T-helper 22 cell (primary cell): ENCODE data around the gene ADSS1.

Experiments used
- DNase-seq: peaks from one replicate; pipeline ENCODE4 v3.0.0-alpha.2; 2020; ENCODE audit warnings: low read depth

The ADSS1 gene

GRCh38 chr14:104796687-104797081 is 72.7 kb downstream of the ADSS1 start:
- no peak for DNase-seq
